NCI-H2227 (cell line): ENCODE measurements around the gene FAM111A.

Experiments used
- DNase-seq: peaks from one replicate; lab custom pipeline; 2025; ENCODE audit not compliant: unreplicated experiment; lab: John Stamatoyannopoulos, UW

Gene FAM111A

DNA sequence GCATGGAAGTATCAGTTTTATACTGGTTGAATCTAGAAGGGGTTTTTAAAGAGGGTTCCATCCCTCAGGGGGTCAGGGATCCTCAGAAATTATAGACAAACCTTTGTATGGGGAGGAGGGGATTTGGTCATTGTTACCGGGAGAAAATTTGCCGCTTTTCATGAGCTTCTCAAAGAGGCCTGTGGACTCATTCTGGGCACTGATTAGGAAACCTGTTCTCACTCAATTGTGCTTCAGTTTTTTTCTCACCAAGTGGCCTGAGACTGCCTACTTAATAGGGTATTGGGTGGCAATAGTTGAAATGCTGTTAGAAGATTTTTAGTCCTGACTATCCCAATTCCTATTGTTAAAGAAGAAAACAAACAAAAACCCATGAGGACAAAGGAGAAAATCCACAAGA lies 56.1 kb downstream of the FAM111A start:
- no peak for DNase-seq

GRCh38 chr11:59199546-59200422 lies 57.1 kb downstream of the FAM111A start:
- DNase-seq: no peak

- no peak for DNase-seq
Measured at GRCh38 chr11:59200423-59200746, 57.7 kb downstream of the FAM111A start.

- DNase-seq: no peak
Measured at GRCh38 chr11:59201353-59201752, 58.7 kb downstream of the FAM111A start.
